ENCODE measurements around the gene HUWE1.

The HUWE1 gene

GRCh38 chrX:53718073-53718472 lies 31.6 kb upstream of the HUWE1 start:
- H3K4me3 ChIP-seq (ENCODE audit: control insufficient read depth, low read depth, low read length) = no peak overlapping the region
- DNase-seq (ENCODE audit: low read depth) = no peak
- TF ChIP-seq CTCF (conservative IDR thresholded peaks at IDR 0.05; ENCODE audit: control insufficient read depth, insufficient read depth, low read depth, low read length) = no peak

DNA sequence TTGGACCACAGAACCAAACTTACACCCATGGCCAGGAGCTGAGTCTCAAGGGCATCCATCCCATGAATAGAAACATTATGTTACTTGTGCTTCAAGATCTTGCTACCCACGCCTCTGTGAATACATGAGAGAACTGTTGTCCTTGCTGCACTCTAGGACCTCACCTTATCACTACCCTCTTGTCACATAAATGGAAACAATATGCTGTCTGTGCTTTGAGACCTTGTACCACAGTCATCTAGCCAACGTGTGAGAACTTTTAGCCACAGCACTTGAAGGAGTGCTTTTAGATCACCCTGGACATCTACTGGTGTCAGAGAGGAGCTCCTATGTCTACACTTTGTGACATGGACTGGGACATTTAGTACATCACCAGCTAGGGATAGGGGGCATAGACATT lies 30.7 kb upstream of the HUWE1 start:
- no peak for DNase-seq (ENCODE audit: low read depth)
- no peak overlapping the region for H3K4me3 ChIP-seq (ENCODE audit: control insufficient read depth, low read depth, low read length)
- TF ChIP-seq CTCF (conservative IDR thresholded peaks at IDR 0.05; ENCODE audit: control insufficient read depth, insufficient read depth, low read depth, low read length) = no peak

DNA sequence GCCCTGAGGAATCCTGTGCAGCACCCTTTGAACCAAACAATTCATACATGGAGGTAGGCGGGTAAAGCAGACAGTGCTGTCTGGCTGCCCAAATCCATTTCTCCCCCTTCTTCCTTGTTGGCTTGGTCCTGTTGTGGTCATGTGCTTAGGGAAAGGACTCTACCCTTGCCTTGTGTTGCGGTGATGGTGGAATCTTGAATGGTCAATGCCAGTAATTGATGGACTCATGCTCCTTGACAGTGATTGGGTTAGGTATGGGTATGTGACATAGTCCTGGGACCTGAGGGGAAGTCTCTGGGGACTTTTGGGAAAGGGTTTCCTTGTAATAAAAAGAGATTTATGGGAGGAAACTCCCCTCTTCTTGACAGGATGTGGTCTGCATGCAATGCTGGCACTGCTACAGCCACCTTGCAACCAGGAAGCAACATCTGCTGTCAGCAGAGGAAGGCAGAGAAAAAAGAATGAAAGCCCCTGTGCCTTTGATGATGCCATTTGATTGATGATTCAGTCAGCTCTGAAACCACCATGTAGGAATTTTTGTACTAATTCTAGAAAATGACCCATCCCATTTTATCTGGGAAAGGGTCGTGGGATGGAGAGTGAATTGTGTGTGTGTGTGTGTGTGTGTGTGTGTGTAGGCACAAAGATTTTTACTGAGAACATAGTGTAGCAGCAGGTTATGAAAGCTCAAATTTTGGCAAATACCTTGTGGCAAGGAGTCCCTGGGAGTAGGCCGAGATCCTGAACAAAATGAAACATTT lies 30.0 kb upstream of the HUWE1 start:
- H3K4me3 ChIP-seq (ENCODE audit: control insufficient read depth, low read depth, low read length) = no peak overlapping the region
- no peak for TF ChIP-seq CTCF (conservative IDR thresholded peaks at IDR 0.05; ENCODE audit: control insufficient read depth, insufficient read depth, low read depth, low read length)
- DNase-seq (ENCODE audit: low read depth) = peak; percentile 46

GRCh38 chrX:53715346-53715924 lies 28.9 kb upstream of the HUWE1 start:
- no peak for DNase-seq (ENCODE audit: low read depth)
- H3K4me3 ChIP-seq (ENCODE audit: control insufficient read depth, low read depth, low read length) = no peak overlapping the region
- TF ChIP-seq CTCF (conservative IDR thresholded peaks at IDR 0.05; ENCODE audit: control insufficient read depth, insufficient read depth, low read depth, low read length) = no peak

DNA sequence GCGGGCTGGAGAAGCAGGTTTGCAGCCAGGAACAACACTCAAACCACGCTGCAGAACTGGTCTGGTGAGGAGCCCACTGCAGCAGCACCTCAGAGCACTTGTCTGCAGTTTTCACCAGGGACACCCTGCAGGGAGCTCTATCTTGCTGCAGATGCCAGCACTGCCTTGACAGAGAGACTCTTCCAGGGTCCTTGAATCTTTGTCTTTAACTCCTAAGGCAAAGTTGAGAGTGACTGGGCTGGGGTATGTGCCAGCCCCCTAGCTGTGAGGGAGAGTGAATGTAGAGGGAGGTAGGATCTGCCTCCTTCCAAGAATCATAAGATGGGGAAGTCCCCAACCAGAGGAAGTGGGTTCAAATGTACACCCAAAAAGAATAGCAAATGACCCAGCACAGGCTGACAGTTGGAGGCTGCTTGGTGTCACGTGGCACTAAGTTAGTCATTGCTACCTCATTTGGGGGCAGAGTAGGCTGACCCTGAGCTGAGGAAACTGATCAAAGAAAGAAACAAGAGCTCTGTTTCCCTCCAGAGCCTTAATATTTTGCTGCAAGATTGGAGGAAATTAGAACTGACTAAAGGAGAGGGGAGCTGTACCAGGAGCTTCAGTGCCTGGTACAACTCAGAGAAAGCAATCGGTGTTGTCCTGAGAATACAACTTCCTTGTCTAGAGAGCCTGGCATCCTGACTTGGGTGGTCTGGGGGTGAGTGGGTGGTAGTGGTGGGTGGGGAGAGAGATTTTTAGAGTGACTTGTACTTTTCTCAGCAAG lies 28.2 kb upstream of the HUWE1 start:
- no peak for TF ChIP-seq CTCF (conservative IDR thresholded peaks at IDR 0.05; ENCODE audit: control insufficient read depth, insufficient read depth, low read depth, low read length)
- DNase-seq (ENCODE audit: low read depth) = peak; percentile 55
- no peak overlapping the region for H3K4me3 ChIP-seq (ENCODE audit: control insufficient read depth, low read depth, low read length)

DNA sequence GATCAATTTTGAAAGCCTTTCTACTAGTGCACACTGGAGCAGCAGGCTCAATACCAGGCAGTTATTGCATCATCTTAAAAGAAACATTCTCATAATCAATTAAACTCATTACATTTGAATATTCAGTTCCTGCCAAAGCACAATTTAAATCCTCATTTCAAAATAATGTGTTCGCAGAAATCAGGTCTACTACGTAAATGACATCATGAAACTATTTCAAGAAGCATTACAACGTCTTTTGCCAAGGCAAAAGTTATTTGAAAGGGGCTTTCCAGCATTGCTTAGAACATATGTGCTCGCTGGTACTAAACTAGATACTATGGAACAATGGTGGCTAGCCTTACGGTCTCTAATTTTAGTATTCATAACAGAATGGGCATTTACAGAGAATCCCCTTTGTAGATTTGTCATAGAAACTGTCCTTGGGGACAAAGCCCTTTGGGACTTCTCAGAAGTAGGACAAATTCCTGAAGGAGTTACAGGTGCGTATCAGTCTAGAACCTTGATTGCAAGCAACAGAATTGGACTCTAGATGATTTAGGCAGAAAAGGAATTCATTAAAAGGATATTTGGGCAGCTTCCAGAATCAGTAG lies 27.6 kb upstream of the HUWE1 start:
- no peak for TF ChIP-seq CTCF (conservative IDR thresholded peaks at IDR 0.05; ENCODE audit: control insufficient read depth, insufficient read depth, low read depth, low read length)
- H3K4me3 ChIP-seq (ENCODE audit: control insufficient read depth, low read depth, low read length) = no peak overlapping the region
- no peak for DNase-seq (ENCODE audit: low read depth)
